ENCODE data around the gene APOM.

APOM gene

GRCh38 chr6:31631209-31631608, 24.5 kb upstream of the APOM start:
- no peak for DNase-seq (ENCODE audit: low spot score)

- DNase-seq (ENCODE audit: low spot score): no peak
Observed at GRCh38 chr6:31631681-31632278, 23.9 kb upstream of the APOM start.

DNA sequence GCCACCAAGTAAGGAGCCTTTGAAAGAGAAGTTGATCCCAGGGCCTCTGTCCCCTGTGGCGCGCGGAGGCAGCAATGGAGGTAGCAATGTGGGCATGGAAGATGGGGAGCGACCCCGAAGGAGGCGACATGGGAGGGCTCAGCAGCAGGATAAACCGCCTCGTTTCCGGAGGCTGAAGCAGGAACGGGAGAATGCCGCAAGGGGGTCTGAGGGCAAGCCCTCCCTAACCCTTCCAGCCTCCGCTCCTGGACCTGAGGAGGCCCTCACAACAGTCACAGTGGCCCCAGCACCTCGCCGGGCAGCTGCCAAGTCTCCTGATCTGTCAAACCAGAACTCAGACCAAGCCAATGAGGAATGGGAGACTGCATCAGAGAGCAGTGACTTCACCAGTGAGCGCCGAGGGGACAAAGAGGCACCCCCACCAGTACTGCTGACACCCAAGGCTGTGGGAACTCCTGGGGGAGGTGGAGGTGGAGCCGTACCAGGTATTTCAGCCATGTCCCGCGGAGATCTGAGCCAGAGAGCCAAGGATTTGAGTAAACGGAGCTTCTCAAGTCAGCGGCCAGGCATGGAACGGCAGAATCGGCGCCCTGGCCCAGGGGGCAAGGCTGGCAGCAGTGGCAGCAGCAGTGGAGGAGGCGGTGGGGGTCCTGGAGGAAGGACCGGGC, 23.3 kb upstream of the APOM start:
- no peak for DNase-seq (ENCODE audit: low spot score)

DNA sequence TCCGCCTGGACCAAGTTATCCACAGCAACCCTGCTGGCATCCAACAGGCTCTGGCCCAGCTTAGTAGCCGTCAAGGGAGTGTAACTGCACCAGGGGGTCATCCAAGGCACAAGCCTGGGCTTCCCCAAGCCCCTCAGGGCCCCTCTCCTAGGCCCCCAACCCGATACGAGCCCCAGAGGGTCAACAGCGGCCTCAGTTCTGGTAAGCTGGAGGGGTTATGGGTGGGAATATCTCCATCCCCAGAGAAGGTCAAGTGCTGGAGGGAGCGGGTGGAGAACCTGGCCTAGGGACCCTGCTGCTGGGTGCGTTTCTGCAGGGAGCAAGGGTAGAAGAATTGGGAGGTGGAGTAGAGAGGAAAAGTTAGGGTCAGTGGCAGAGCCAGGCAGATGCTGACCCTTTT, 22.2 kb upstream of the APOM start:
- DNase-seq (ENCODE audit: low spot score): no peak

- DNase-seq (ENCODE audit: low spot score): no peak
Observed at GRCh38 chr6:31634131-31634530, 21.6 kb upstream of the APOM start.

GRCh38 chr6:31634969-31635575, 20.6 kb upstream of the APOM start:
- DNase-seq (ENCODE audit: low spot score): no peak

- no peak for DNase-seq (ENCODE audit: low spot score)
Observed at GRCh38 chr6:31636698-31637596, 18.7 kb upstream of the APOM start.

DNA sequence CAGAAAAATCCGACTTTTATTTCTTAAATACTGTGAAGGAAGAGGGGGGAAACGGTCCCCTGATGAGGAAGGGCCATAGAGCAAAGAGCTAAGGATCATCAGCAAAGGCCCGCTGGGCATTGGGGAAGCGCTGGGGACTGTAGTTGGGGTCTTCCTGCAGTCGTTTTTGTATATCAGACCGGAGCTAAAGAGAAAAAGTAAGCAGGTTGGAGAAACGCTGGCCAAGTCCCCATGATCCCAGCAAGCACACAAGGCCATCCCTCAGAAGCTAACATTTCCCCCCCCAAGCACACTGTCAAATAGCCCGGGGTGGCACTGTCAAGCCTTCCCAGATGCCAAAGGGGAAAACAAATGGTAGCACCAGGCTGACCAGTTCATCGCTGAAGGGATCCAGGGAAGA, 16.7 kb upstream of the APOM start:
- DNase-seq (ENCODE audit: low spot score): no peak

DNA sequence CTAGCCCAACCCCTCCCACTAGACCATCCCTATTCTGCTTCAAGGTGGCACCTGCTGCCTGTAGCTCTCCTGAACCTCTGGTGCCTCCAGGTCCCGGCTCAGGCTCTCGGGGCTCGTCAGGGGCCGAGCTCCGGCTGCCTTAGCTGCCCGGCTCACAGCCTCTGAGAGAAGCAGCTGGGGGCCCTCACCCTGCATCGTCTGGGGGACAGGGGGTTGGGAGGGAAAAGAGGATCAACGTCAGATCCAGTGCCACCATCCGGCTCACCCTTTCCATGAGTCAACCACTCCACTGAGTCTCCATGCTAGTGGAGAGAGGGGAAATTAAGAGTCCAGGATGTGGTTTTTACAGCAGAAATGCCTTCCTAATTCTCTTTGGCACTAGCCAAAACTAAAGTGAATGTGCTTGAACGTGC, 16.2 kb upstream of the APOM start:
- no peak for DNase-seq (ENCODE audit: low spot score)

DNA sequence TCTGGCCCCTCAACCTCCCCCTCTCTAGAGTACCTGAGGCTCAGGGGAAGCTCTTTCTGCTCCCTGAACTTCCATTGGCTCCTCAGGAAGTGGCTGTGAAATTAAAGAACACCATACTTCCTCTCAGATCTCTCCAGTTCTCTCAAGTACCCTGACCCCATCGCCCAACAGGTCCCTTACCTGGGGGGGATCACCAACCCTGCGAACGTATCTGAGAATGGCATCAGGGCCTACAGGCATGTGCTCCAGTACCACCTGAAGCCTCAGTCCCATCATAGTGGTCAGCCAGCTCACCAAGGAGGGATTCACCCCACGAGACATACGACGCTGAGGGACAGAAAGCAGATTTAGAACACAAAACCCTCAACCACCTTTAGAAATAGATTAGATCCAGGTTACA, 15.1 kb upstream of the APOM start:
- DNase-seq (ENCODE audit: low spot score): no peak

DNA sequence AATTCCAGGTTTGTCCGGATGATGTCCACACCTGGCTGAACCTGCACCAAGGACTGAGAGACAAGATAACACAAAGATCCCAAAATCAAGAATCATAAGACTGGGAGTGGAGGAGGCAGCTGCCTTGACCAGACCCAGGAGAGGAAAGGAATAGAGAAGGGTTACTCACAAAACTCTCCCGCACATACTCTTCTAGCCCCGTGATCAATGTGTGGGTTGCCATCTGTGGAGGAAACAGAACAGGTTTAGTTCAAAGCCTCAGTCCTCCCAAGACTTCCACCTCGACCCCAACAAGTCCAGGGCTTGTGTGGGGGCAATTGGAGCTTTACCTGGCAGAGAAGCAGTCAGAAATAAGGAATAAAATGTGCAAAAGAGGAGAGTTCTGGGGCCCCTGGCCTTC, 14.3 kb upstream of the APOM start:
- no peak for DNase-seq (ENCODE audit: low spot score)

GRCh38 chr6:31642798-31643570, 12.7 kb upstream of the APOM start:
- DNase-seq (ENCODE audit: low spot score): no peak

- DNase-seq (ENCODE audit: low spot score): no peak
Observed at GRCh38 chr6:31643818-31644454, 11.8 kb upstream of the APOM start.

DNA sequence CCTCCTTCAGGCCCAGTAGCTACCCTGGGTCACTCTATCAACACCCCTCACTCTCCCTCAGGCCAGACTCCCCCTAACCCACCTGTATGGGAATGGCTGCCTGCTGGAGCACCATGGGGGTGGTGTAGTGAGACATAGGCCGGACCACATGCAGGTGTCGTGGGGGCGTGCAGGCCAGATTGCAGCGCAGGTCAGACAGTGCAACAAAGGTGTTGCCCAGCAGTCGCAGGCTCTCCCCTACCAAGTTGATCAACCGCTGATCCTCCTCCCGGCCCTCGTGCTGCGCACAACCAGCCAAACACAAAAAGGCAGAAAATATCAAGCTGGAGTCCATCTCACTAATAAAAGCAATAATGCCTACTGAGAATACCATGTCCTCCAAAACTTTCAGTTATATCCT, 10.4 kb upstream of the APOM start:
- no peak for DNase-seq (ENCODE audit: low spot score)

DNA sequence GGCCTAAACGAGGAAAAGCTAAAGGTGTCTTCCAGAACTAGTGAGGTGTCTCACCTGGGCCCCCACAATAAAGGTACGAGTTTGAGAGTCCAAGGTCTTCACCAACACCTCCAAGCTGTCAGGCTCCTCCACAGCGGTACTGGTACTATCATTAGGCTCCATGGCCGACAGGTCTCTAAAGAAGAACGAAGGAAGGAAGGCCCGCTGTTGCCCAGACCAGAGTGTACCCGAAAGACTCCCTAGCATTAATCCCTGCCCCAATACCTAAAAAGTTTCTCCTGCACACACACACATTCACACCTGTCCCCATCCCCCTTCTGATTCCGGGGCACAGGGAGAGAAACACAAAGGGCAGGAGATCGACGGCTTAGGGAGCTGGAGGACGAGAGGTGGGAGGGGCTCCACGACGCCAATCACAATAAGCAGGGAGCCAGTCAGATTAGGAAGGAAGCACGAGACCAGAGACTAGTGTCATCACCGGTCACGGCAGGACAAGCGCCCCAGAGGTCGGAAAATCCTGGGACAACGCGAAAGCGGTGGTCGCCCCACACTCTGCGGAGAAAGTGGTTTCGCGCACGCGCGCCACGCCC, 4.0 kb upstream of the APOM start:
- DNase-seq (ENCODE audit: low spot score): peak; percentile 67

GRCh38 chr6:31652925-31653724, 2.6 kb upstream of the APOM start:
- DNase-seq (ENCODE audit: low spot score): peak; percentile 88

- no peak for DNase-seq (ENCODE audit: low spot score)
Observed at GRCh38 chr6:31654574-31655348, 933 bp upstream of the APOM start.

DNA sequence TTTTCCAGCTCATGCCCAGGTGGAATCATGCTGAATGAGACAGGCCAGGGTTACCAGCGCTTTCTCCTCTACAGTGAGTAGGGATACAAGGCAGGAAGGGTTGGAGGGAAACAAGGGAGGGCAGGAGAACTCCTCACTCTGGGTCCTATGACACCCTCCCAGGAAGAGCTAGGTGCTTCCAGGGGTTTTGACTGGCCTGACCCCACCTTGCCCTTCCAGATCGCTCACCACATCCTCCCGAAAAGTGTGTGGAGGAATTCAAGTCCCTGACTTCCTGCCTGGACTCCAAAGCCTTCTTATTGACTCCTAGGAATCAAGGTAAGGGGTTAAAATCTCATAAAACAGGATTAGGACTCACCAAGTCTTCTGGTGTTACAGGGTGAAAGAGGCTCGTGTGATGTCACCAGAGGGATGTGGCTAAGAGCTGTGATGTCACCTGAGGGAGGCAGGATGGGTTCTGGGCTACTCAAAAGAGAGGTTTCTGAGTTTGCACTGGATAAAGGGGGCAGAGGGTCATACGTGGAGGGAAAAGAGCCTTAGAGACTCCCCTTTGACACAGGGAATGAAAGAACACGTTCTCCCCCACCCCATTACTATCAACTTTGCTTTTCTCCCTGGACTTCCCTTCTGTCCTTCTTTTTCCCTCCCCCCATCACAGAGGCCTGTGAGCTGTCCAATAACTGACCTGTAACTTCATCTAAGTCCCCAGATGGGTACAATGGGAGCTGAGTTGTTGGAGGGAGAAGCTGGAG, 1.9 kb downstream of the APOM start:
- no peak for DNase-seq (ENCODE audit: low spot score)

All from activated CD4-positive, alpha-beta T cell treated with anti-CD3 and anti-CD28 coated beads, Interleukin-2, Interleukin-4, amounts not matched to agents 100 ng/mL and 50 ng/mL, durations not matched to agents 16 hours and 8 hours (primary cell).